Renal cortical epithelial cell (primary cell): ENCODE measurements around the gene LARP4. TPM values are rescaled to one million over a fixed set of nuclear protein-coding genes. Genes with fewer than 3 reads are reported as not detected.
"Not testable (repeated sequence)": the region's sequence is repeated elsewhere in the genome, so short reads cannot be mapped to it uniquely, and the experiment has no call there.

Source experiments
- DNase-seq: peaks from one replicate; pipeline ENCODE4 v3.0.0-alpha.2; 2011; ENCODE audit warnings: low read depth
- total RNA-seq: library from RNA; depleted of rRNA; stranded (reverse); fragments of >200 nt; gene quantifications from 2 replicates; pipeline ENCODE4 v1.2.3, GENCODE V29; 2014

The LARP4 gene
- total RNA-seq, 1 donor from 2014 or later = 61.2 TPM

- DNase-seq = peak; percentile 64
Measured at GRCh38 chr12:50482571-50482970, 81.9 kb downstream of the LARP4 start.

- no peak for DNase-seq
Measured at GRCh38 chr12:50483488-50483887, 82.8 kb downstream of the LARP4 start.

GRCh38 chr12:50488801-50489200 is 88.1 kb downstream of the LARP4 start:
- DNase-seq = no peak

- DNase-seq = not testable (repeated sequence)
Measured at GRCh38 chr12:50498119-50498518, 97.4 kb downstream of the LARP4 start.

DNA sequence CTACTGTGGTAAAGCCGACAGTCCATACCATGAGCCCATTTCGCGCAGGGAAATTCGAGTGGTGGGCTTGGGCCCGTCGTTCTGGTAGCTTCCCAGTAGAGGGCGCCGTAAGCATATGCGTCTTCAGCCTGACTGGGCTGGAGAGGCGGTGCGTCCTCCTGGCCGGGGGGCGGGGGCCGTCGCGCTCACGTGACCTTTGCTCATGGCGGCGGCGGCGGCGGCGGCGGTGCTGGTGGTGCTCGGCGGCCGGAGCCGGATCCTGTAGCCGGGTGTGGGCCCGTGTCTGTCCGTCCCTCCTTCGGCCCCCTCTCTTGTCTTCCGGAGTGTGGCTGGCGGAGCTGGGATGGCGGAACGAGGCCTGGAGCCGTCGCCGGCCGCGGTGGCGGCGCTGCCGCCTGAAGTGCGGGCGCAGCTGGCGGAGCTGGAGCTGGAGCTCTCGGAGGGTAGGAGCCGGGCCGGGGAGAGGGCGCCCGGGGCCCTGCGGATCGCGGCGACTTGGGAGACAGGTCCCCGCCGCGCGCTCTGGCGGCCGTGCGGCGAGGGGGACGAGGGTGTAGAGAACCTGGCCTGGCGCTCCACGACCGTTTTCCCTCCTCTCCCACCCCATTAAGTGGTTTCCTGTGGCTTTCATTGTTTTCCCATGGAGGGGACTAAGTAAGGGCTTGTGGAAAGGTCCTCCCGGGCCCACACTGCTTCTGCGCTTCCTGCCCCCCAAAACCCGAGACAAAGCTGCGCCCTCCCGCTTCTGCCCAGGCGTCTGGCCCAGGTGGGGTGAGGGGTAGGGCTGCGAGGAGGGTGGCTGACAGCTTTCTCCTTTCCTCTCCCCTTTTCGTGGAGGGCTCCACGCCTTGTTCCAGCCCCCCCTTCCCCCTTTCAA is 104.4 kb downstream of the LARP4 start, which contains the start of gene DIP2B:
Gene DIP2B (plus strand): TSS at position 188 of the 877 bp plus-strand sequence. CDS start 156 bp downstream, at position 344.
- DNase-seq = peak; percentile 64

DNA sequence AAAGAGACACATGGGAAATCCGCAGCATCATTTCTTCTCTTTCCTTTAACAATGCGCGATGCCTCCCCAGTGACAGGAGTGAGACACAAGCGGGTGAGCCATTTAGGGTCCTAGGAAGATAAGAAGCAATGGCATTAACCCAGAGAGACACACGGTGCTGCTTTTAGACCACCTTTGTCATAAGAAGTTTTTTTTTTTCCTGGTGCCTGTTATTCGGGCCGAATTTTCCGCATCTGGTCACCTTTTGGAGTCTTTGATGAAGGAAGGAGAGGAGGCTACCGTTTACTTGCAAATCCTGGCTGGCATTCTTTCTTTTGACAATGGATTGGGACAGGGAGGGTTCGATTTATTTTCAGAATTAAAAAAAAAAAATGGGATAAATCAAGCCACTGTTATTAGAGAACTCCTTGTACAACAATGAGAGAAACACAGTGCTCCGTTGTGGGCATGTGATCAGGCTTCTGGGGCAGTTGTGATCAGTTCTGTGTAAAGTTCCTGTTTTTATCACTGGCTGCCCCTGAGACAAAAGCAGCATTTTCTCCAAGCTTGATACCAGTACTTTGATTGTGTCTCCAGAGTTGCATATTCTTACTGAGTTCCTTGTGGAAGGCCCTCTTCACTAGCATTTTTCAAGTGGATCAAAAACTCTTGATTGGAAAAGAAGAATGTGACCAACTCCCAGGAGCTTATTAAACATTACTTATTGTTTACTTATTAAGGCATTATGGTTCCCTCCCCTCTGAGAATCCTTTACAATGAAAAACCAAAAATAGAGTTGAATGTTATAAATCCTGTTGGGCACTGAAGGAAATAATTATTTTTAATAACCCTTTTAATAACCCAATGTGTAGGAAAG is 105.2 kb downstream of the LARP4 start:
- DNase-seq = peak; percentile 51

DNA sequence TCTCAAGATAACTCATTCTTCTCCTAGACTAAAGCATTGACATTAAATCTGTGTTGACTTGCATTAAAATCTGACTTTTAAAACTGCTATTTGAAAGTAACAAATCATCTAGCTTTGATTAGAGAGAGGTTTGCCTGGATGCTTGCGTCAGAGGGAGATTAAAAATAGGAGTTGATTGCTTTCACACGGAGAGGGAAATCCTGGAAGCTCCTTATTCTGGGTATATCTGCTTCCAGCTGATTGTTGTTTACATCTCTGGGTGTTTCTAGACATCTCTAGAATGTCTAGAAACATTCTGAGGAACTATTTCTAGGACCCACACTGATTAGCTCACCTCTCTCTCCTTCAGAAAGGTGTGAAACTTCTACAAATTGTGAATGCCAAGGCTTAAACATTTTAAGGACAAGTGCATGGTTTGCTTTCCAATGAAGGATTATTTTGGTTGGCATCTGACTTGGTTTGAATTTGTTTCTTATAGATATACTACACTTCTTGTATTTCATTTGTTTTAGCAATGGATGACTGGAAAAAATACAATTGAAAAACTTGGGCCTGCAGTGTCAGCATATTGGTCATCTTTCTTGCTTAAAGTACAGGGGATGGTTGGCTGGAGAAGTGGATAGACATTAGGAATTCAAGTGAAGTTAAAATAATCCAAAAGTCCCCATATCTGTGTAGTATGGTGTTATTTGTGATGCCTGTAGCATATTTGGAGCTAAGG is 106.2 kb downstream of the LARP4 start:
- DNase-seq = no peak

GRCh38 chr12:50507474-50507838 is 106.8 kb downstream of the LARP4 start:
- DNase-seq = no peak

GRCh38 chr12:50507930-50508329 is 107.2 kb downstream of the LARP4 start:
- DNase-seq = peak; percentile 21

GRCh38 chr12:50508414-50508813 is 107.7 kb downstream of the LARP4 start:
- DNase-seq = peak; percentile 39

DNA sequence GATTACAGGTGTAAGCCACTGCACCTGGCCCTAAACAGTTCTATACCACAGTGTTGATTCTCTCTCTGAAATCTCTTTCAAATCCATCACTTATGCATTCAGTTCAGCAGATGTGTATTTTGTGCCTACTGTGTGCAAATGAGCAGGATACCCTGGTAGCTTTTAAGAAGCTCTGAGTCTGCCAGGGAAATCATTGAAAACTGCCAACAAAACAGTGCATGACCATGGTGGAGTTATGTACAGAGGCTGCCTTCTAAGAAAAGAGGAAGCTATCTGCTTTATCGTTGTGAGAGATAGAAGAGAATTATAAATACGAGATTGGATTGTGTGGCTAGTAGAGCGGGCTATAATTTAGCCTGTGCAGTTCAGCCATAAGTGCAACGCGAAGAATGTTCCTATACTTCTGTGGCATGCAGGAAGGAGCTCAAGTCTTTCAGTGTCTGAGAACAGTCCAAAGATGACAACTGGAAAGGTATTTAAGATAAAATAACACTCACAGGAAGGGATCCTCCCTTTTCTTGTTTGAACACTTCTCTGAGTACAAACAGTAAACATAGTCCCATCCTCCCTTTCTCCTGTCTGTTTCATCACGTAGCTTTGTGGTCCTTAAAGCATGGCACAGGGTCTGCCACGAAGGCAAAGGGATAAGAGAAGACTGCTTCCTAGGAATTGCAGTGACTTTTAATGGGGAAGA is 108.4 kb downstream of the LARP4 start:
- DNase-seq = no peak

DNA sequence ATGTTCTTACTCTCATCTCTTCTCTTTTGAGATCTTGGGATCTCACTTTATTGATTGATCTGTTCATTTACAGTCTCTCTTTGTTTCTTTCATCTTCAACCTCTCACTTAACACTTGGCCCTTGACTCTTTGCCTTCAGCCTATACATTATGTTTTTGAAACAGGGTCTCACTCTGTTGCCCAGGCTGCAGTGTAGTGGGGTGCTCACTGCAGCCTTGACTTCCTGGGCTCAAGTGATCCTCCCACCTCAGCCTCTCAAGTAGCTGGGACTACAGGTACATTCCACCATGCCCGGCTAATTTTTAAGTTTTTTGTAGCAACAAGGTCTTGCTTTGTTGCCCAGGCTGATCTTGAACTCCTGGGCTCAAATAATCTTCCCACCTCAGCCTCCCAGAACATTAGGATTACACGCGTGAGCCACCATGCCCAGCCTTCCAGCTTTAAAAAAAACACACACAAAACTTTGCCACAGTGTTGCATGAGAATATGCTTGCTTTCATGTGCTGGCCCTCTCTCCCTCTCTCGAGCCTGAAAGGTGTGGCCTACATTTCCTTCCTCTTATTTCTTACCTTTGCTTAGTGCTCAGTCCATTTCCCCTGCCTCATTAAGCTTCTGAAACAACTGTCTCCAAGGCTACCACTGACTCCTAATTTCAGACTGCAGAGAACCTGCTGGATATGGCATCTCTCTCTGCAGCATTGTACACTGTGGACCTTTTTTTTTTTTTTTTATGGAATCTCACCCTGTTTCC is 114.0 kb downstream of the LARP4 start:
- DNase-seq = no peak

DNA sequence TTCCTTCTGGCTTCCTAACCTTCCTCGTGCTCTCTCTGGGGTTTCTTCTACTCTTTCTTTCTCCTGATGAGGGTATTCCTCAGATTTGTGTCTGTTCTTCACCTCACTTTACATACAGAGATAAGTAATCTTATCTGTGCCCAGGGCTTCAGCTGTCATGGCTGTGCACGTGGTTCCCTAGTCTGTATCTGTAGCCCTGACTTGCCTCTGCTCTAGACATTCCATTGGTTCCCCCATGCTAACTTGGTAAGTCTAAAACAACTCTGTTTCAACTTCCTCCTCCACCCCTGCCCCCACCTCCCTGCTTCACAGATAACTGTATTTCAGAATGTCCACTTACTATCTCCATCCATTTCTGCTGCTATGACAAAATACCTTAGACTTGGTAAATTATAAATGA is 114.9 kb downstream of the LARP4 start:
- DNase-seq = no peak

DNA sequence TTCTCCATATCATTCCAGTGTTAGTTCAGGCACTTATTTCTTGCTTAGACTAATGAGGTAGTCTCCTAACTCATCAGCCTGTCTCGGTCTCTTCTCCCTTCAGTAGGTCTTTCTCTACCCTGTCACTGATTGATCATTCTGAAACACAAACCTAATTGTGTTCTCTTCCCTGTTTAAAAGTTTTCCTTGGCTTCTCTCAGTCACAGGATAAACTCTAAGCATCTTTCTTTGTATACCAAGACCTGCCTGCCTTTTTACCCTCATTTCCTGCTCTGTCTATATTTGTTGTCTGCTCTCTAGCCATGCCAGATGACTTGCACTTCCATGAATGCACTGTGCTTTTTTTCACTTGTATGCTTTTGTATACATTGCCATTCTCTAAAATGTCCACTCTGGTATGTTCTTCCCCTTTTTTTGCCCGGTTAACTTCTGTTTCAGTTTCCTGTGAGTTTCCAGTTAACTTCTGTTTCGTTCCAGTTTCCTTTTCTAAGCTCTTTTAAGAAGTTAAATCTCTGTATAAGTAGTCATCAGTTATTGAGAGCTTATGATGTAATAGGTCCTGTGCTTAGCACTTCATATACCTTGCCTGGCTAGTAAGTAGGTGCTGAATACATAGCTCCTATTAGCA is 116.8 kb downstream of the LARP4 start:
- peak; percentile 53 for DNase-seq

DNA sequence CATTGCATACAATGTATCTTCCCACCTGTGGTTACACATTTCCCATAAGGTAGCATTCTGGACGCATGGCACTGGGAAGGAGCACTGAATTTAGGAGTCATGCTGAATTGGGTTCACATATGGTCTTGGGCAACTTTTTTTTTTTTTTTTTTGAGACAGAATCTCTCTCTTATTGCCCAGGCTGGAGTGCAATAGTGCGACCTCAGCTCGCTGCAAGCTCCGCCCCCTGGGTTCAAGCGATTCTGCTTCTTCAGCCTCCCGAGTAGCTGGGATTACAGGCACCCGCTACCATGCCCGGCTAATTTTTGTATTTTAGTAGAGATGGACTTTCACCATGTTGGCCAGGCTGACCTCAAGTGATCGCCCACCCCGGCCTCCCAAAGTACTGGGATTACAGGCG is 117.4 kb downstream of the LARP4 start:
- no peak for DNase-seq

DNA sequence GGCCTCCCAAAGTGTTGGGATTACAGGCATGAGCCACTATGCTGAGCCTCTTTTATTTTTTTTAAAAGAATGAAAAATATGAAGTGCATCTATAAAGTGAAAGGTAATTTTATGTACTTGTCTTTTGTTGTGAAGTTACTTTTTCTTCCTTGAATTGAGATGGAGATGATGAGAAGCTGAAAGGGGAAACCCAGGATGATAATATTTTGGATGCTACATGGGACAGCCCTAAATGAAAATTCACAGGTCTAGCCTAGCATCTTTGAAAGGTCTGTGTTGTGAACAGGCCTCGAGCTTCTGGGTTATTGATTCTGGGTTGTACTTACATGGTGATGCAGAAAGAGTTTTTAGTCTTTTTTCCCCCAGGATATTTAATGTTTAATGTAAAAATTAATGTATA is 118.7 kb downstream of the LARP4 start:
- DNase-seq = no peak

DNA sequence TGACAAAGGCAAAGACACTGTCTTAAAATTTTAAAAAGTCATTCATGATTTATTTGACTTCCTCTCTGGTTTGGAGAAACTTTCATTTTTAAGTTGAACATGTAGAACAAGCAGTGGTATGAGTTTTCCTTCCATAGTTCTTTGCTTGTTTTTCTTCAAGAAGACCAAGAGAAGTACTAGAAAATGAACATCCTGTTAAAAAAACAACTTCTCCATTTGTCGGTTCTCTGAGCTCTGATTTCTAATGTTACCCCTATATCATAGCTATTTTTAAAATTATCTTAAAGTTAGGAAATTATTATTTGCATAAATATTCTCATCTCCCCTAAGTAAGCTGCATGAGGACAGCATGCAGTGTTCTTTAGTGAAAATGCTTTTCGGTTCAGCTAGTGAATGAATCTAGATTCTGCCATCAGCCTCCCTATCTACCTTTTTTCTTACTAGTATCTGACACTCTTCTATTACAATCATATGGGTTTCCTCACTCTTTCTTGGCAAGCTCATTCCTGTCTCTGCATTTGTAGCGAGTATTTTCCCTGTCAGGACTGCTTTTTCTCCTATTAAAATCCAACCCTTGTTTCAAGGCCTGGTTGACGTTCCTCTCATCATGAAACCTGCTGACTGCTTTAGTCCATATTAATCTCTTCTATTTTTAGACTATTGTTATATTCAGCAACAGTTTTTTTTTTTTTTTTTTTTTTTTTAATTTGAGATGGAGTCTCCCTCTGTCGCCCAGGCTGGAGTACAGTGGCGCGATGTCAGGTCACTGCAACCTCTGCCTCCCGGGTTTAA is 119.9 kb downstream of the LARP4 start:
- DNase-seq = no peak

GRCh38 chr12:50521781-50522180 is 121.1 kb downstream of the LARP4 start:
- not testable (repeated sequence) for DNase-seq

DNA sequence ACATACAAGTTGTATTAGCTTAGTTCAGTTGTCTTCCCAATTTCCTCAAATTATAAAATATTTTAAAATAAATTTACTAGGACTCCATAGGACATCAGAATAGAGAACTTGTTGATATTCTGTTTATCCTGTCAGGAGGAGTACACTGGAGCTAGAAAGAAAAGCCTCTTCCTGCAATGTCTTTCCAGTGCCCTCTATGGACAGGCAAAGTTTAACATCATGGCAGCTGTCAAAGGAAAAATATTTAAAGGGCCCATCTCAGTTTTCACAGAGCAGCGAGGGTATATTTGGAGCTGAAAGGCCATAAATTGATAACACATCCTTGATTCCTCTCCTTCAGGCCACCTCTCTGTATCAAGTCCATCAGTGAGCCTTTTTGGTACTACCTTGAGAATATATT is 123.1 kb downstream of the LARP4 start:
- no peak for DNase-seq
